GM12873 (cell line): ENCODE data around the gene PACSIN1.

ENCODE experiments used
- CTCF ChIP-seq: IDR thresholded peaks from 2 replicates; pipeline ENCODE4 v1.5.1; 2012; ENCODE audit warnings: low read depth, mild to moderate bottlenecking, moderate library complexity, low read length, control low read depth; ENCODE audit not compliant: insufficient read depth; ENCODE audit errors: missing control alignments

The PACSIN1 gene

GRCh38 chr6:34487536-34487935 lies 21.7 kb downstream of the PACSIN1 start:
- TF ChIP-seq CTCF, result no peak

DNA sequence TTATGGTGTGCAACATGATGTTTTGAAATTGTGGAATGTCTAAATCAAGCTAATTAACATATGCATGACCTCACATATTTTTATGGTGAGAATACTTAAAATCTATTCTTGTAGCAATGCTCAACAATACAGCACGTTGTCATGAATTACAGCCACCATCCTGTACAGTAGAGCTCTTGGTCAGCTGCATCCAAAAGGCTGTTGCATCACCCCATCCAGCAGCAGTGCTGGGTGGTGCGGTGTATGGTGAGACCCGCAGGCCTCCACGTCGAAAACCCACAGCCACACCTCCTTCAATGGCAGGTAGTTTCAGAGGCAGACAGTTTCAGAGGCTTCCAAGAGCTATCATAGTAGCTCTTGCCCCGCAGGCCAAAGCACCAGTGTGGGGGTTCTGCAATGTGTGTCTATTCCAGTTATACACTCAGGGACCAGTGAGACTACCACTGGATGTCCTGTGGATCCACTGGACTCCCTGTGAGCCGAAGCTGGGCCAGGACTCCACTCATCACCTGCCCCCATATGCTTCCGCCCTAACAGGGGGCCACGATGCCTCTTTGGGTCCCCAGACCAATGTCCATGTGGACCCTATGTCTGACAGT lies 23.4 kb downstream of the PACSIN1 start:
- TF ChIP-seq CTCF, result no peak

DNA sequence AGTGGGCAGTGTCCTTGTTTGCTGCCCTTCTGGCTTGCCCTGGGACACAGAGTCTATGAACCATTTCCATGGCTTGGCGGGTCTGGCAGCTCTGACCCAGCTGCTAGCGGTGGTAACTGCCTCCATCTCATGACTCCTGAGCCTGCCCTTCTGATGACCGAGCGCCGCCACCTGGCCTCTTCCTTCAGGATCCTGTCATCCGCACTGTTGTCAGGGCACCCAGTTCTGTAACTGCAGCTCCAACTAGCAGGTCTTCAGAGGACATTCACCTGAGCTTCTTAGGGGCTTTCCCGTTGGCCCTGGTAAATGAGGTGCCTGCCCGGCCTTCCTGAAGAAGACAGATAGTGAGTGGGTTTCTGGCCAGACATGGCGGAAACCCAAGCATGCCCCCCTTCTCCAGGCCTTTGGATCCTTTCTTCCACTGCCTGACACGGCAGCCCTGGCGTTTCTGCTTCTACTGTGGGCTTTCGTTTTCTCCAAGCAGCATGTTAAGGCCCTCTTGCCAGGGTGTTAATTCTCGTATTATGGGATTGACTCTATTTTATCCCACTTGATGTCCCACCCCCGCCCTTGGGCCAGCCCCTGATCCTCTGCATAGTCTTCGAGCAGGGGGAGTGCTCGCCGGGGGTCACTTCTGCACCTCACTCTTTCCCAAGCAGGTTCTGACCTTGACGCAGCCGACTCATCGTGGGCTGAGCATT lies 24.7 kb downstream of the PACSIN1 start:
- TF ChIP-seq CTCF, result no peak

GRCh38 chr6:34491091-34491430 lies 25.2 kb downstream of the PACSIN1 start:
- TF ChIP-seq CTCF, result no peak

- TF ChIP-seq CTCF, result no peak
These were observed 27.5 kb downstream of the PACSIN1 start for GRCh38 chr6:34493344-34493743.

DNA sequence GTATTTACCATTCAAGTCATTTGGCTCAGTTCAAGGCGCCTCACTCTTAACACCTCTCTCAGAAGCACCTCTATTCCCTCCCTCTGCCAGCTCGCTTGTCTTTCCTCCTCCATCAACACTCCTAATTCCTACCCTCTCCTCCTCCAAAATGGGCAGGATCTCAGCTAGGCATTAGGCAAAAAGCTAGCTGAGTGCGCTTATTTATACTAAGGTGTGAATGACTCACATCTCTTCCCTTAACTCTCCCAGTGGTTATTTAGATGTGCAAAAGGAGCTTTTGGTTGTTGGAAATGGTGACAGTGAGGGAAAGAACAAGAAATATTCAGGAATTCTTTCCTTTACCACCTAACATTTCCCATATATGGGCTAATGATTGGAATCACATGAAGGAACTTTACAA lies 29.1 kb downstream of the PACSIN1 start:
- TF ChIP-seq CTCF, result no peak

DNA sequence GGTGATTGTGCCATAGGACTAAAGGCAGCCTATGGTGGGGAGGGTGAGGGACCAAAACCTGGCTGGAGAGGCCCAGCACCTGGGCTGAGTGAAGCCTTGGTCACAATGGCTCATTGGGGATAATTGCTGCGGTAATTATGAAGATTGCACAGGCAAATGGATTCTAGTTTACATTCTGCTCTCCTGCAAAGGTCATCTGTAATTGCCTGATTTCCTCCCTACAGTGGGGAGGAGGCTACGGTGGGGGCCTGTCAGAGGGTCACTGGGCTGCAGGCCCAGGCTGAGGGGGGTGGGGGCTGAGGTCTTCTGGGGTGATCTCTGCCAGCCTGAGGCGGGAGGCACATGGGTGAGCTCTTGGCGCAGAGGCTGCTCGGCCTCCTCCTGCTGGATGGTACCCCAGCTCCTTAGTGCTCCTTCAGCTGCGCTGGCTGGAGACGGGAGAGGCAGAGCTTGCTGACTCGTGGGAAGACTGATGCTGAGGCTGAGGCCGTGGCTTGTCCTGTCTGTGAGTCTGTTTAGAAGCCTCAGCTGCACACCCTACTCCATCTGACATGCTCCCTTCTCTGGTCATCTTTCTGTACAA lies 30.3 kb downstream of the PACSIN1 start:
- no peak for TF ChIP-seq CTCF
